ENCODE results near the gene DLK1.

The DLK1 gene

DNA sequence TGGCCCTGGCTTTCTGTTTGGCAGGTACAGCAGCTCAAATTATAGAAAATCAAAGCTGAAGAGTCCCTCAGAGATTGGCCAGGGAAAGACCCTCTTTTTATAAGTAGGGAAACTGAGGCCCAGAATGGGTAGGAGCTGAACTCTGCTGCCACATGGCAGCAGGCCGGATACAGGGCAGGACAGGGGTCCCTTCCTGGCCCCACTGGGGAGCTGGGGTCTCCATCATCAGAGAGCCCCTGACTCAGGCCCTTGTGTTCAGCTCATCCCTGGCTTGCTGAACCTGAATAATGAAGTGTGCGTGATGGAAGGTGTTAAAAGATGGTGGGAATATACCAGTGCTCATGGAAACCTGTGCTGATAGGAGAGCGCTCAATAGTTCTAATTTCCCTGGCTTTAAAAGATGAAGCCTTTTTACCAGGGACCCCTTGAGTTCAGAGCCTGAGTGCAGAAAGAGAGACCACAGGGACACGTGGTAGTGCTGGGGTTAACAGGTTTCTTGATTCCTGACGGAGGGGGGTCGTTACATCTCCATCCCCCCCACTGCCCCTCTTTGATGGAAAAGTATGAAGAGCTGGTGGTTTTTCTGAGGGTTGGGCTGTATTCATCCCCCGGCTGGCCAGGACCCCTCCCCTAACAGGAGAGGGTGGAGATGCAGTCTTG, 4.4 kb downstream of the DLK1 start:
- in situ Hi-C loops (cut with MboI; ENCODE audit: low pct_unique_long_range_greater_than_20kb, low sequenced_read_pairs, unreplicated experiment) = no loop called here
- TF ChIP-seq, protein P1, sequence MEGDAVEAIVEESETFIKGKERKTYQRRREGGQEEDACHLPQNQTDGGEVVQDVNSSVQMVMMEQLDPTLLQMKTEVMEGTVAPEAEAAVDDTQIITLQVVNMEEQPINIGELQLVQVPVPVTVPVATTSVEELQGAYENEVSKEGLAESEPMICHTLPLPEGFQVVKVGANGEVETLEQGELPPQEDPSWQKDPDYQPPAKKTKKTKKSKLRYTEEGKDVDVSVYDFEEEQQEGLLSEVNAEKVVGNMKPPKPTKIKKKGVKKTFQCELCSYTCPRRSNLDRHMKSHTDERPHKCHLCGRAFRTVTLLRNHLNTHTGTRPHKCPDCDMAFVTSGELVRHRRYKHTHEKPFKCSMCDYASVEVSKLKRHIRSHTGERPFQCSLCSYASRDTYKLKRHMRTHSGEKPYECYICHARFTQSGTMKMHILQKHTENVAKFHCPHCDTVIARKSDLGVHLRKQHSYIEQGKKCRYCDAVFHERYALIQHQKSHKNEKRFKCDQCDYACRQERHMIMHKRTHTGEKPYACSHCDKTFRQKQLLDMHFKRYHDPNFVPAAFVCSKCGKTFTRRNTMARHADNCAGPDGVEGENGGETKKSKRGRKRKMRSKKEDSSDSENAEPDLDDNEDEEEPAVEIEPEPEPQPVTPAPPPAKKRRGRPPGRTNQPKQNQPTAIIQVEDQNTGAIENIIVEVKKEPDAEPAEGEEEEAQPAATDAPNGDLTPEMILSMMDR (IDR thresholded peaks at IDR 0.05; ENCODE audit: extremely low read depth, insufficient read depth, missing control alignments) = no peak
- no peak for DNase-seq (ENCODE audit: low spot score)

DNA sequence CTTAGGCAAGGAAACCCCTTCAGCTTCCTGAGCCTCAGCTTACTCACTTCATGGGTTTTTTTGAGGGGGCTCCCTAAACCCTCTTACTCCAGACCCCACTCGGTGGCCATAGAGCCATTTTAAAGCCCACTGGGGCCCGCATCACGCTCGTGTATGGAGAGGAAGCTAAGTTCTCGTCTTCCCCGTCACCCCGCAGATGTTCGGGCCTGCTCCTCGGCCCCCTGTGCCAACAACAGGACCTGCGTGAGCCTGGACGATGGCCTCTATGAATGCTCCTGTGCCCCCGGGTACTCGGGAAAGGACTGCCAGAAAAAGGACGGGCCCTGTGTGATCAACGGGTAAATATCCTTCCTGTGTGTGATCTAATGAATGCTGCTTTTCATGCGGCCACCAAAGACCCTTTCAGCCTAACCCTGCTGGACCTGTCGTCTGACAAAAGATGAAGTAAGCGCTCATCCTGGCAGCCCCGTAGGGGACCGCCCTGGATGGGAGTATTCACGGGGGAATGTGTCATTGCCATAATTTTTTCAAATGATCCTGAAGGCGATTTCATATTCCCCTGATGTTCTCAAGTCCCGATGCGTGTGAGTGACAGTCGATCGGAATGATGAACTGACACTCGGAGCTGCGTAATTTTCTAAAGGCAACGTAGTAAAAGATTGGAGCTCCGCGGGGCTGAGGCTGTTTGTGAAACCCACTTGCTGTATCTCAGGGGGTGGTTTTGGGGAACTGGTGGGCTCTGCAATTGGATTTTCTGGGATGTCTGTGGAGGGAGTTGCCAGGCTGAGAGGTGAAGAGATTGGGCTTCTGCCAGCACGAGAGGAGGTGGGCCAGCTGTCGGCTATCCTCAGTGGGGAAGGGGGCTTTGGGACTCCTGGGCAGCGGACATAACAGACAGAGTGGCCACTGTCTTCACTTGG, 5.4 kb downstream of the DLK1 start:
- TF ChIP-seq, protein P1 (IDR thresholded peaks at IDR 0.05; ENCODE audit: extremely low read depth, insufficient read depth, missing control alignments) = no peak
- in situ Hi-C loops (cut with MboI; ENCODE audit: low pct_unique_long_range_greater_than_20kb, low sequenced_read_pairs, unreplicated experiment) = no loop called here
- no peak for DNase-seq (ENCODE audit: low spot score)

DNA sequence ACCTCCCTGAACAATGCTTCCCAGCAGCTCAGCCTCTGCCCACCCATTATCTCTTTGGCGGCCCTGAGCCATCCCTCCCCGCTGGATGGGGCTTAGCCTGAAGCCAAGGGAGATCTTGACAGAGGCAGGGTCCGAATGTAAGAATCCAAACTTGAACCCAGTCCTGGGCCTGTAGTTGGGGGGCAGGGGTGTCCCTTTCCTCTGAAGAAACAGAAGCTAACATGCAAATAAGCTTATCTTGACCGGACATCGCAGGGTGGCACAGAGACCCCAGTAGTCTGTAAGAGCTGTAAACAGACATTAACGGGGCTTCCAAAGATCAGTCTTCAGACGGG, 6.0 kb downstream of the DLK1 start:
- no peak for DNase-seq (ENCODE audit: low spot score)
- in situ Hi-C loops (cut with MboI; ENCODE audit: low pct_unique_long_range_greater_than_20kb, low sequenced_read_pairs, unreplicated experiment) = no loop called here
- TF ChIP-seq, protein P1 (IDR thresholded peaks at IDR 0.05; ENCODE audit: extremely low read depth, insufficient read depth, missing control alignments) = no peak

DNA sequence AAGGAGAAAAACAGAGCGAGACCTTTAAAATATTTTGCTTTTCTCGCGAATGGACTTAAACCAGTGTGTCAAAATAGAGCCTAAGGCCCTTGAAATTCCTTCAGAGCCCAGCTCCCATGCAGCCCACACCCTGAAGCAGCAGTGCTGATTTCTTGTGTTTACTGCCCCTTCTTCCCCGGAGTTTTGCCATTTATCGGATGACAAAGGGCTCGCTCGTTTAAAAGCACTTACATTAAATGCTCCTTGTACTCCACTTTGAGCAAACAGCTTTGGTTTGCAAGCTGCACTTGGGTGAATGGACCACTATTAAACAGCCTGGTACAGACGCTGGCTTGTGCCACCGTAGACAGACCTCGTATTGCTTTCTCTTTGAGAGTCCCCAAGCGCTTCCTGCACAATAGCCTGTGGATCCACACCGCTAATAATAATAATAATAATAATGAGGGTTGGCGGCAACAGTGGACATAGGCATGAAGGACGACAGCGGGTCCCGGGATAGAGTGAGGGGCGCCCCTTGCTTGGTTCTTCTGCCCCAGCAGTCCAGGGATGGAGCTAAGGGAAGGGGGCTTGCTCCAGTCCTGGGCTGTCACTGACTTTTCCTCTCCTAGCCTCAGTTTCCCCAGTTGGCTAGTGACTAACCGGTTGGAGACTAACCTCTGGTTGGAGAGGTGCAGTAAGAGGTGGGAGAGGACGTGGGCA, 6.6 kb downstream of the DLK1 start:
- in situ Hi-C loops (cut with MboI; ENCODE audit: low pct_unique_long_range_greater_than_20kb, low sequenced_read_pairs, unreplicated experiment) = no loop called here
- no peak for DNase-seq (ENCODE audit: low spot score)
- TF ChIP-seq, protein P1 (IDR thresholded peaks at IDR 0.05; ENCODE audit: extremely low read depth, insufficient read depth, missing control alignments) = no peak

DNA sequence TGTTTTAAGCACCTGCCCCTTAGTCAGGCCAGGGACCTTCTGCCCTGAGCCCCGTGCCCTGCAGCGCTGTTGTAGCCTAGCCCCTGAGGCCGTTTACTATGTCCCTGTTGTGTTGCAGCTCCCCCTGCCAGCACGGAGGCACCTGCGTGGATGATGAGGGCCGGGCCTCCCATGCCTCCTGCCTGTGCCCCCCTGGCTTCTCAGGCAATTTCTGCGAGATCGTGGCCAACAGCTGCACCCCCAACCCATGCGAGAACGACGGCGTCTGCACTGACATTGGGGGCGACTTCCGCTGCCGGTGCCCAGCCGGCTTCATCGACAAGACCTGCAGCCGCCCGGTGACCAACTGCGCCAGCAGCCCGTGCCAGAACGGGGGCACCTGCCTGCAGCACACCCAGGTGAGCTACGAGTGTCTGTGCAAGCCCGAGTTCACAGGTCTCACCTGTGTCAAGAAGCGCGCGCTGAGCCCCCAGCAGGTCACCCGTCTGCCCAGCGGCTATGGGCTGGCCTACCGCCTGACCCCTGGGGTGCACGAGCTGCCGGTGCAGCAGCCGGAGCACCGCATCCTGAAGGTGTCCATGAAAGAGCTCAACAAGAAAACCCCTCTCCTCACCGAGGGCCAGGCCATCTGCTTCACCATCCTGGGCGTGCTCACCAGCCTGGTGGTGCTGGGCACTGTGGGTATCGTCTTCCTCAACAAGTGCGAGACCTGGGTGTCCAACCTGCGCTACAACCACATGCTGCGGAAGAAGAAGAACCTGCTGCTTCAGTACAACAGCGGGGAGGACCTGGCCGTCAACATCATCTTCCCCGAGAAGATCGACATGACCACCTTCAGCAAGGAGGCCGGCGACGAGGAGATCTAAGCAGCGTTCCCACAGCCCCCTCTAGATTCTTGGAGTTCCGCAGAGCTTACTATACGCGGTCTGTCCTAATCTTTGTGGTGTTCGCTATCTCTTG, 7.6 kb downstream of the DLK1 start:
- in situ Hi-C loops (cut with MboI; ENCODE audit: low pct_unique_long_range_greater_than_20kb, low sequenced_read_pairs, unreplicated experiment) = no loop called here
- TF ChIP-seq, protein P1 (IDR thresholded peaks at IDR 0.05; ENCODE audit: extremely low read depth, insufficient read depth, missing control alignments) = no peak
- DNase-seq (ENCODE audit: low spot score) = no peak

DNA sequence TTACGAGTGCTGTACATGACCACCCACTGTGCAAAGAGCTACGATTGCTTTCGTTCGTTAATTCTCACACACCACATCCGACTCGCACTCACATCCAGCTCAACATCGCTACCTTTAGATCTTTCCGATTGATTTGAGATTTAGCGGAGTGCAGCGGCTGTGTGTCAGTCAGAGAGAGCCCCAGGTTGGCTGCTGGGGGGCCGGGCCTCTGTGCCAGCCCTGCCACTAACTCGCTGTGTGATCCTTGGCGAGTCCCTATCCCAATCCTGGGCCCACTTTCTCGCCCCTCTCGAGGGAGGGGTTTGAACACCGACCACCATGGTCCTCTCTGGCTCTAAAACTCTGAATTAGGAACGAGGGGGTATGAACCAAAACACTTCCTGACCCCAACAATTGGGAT, 8.6 kb downstream of the DLK1 start:
- TF ChIP-seq, protein P1 (IDR thresholded peaks at IDR 0.05; ENCODE audit: extremely low read depth, insufficient read depth, missing control alignments) = no peak
- in situ Hi-C loops (cut with MboI; ENCODE audit: low pct_unique_long_range_greater_than_20kb, low sequenced_read_pairs, unreplicated experiment) = no loop called here
- DNase-seq (ENCODE audit: low spot score) = no peak

Data from GM13977 (cell line).